SK-N-SH (cell line): Measurements from ENCODE around the gene C16orf96.

Experiments
- SIN3A ChIP-seq: IDR thresholded peaks from 2 replicates; pipeline ENCODE4 v1.6.1; 2012; ENCODE audit warnings: low read depth, mild to moderate bottlenecking, low read length, moderate library complexity, borderline replicate concordance
- TF ChIP-seq, protein P1 (sequence below): fragments of 150-350 bp; IDR thresholded peaks from 2 replicates; pipeline ENCODE4 v1.6.1; 2017; ENCODE audit warnings: antibody characterized with exemption, low read length, low read depth, borderline replicate concordance

DNA sequence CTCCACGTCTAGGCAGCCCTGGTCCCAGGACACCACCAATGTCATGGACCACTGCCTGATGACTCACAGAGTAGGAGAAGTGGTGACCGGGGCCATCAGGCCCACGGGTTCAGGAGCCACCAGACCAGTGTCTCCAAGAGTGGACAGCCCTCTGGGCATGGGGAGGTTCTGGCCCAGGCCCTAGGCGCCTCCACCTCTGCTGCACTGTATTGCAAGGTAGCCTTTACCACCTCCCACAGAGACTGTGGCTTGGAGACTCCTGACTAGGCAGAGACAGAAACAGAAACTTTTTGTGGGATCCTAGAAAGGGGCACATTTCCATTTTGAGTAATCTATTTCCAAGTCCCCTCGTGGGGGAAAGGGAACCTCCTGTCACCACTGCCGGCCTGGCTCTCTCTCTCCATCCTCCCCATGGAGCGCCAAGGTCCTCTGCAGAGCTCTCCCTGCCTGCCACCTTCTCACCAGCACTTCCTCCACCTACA, 20.5 kb upstream of the C16orf96 start:
- TF ChIP-seq SIN3A = no peak
- TF ChIP-seq, protein P1, sequence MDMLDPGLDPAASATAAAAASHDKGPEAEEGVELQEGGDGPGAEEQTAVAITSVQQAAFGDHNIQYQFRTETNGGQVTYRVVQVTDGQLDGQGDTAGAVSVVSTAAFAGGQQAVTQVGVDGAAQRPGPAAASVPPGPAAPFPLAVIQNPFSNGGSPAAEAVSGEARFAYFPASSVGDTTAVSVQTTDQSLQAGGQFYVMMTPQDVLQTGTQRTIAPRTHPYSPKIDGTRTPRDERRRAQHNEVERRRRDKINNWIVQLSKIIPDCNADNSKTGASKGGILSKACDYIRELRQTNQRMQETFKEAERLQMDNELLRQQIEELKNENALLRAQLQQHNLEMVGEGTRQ = no peak
